GM21717 (cell line): ENCODE data around the gene SEMA7A.
A peak's percentile ranks its signal among the peaks of the same experiment; 100 is the strongest.
"Not testable (repeated sequence)": the region's sequence is repeated elsewhere in the genome, so short reads cannot be mapped to it uniquely, and the experiment has no call there.

Experiments
- ATAC-seq: cut with Tn5 transposase; IDR thresholded peaks from one replicate; pipeline ENCODE4 v1.9.1; 2021; ENCODE audit warnings: mild to moderate bottlenecking, moderate library complexity; ENCODE audit not compliant: unreplicated experiment

Gene SEMA7A

DNA sequence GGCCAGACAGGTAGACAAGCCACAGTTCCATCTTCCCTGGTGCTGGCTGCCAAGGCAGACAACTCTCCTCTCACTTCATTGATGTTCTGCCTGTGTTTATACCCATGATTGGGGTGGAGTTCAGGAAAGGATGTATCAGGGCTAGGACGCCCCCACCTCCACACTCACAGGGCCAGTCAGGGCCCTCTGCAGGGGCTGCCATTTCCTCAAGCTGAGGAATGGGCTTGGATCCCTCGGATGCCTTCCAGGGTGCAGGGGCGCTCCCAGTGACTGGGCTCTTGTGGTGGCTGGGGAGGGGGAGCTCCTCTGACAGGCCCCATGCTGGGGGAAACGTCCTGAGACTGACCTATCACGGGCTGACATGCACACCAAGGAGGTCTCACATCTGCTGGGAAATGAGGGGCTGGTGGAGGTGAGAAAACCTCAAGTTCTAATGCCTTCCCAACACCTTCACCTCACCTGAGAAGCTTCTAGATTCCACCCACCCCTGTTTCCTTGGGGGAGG lies 31.4 kb downstream of the SEMA7A start:
- ATAC-seq = no peak

DNA sequence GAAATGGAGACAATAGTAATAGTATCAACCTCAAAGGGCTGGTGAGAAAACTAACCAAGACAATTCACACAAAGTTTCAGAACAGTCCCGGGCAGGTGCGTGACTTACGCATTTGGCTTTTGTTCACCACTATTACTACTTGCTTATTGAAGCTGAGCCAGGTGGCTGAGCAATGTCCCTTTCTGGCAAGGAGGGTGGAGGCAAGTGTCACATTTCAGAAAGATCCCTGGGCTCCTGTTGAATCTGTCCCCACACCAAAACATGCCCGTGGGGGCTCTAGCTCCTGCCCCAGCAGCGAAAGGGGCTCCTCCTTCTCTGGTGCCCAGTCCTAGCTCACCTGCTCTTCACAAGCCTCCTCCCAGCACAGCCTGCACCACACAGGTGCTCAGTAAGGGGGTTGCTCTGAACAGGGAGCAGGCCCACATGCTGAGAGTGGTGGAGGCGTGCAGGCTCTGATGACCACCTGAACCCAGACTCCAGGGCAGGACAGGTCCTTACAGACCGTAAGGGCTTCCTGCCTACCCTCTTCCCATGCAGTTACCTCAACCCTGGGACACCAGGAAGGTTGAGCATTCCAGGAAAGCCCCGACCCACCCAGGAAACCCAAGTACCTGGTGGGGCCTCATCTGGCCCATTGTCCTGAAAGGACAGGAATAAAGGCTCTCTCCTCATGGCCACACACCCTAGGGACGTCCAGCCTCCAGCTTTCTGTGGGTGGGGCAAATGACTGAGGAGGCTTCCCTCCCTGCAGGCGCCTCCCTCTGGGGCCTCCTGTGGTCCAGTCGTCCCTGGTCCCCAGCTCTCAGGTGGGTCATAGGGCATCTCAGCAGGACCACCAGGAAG lies 32.6 kb downstream of the SEMA7A start:
- ATAC-seq = no peak

DNA sequence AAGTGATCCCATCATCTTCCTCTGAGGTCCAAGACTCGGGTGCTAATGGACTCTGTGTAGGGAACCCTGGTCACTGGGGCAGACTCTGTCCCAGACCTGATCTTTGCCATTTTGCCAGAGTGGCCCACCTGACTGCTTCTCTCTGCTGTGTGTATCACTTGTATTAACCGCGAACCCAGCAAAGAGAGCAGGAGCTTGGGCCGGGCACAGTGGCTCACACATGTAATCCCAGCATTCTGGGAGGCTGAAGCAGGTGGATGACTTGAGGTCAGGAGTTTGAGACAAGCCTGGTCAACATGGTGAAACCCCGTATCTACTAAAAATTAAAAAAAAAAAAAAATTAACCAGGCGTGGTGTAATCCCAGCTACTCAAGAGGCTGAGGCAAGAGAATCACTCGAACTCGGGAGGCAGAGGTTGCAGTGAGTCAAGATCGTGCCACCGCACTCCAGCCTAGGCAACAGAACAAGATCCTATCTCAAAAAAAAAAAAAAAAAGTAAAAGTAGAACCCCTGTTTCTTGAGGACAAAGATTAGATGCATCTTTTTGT lies 33.4 kb downstream of the SEMA7A start:
- ATAC-seq = no peak

DNA sequence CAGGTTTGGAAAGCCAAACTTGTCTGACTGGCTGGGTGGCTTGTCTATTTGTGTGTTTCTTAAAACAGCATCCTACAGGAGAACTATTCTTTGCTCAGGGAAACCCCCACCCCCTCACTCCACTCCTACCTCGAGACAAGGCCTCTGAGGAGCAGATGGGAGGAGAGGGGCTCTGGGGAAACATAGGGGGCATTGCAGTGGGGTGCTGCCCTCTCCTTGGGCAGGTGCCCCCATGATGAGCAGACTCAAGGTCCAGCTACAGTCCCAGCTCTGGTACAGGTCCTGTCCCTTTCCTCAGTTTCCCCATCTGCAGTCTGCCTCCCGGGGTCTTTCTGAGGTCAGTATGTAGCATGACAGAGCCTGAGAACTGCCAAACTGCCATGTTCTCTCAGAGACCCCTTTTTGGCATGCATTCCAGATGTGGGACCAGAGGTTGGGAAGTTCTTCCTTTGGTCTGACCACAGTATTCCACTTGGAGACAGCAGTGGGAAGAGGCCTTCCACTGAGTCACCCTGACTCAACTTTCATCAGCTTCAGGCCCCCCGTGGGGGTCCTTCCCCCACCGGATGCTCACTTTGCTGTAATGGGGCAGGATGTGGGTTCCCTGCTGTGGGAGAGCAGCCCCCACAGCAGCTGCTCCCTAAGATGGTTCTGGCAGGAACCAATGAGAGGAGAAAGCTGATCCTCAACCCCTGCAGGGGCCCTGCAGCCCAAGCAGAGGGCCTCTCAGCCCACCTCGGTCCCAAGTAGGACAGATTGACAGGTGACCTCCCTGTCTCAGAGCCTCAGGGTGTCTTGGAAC lies 34.0 kb downstream of the SEMA7A start:
- ATAC-seq = no peak

DNA sequence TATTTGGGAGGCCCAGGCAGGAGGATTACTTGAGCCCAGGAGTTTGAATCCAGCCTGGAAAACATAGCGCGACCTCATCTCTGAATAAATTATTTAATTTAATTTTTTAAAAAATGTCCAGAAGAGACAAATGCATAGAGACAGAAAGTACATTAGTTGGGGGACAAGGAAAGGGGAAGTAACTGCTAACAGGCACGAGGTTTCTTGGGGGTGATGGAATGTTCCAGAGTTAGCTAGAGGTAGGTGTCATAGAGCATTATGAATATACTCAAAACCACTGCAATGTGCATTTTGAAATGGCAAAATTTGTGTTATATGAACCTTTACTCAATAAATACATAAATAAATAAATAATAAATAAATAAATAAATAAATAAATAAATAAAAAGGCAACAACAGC lies 34.7 kb downstream of the SEMA7A start:
- no peak for ATAC-seq

DNA sequence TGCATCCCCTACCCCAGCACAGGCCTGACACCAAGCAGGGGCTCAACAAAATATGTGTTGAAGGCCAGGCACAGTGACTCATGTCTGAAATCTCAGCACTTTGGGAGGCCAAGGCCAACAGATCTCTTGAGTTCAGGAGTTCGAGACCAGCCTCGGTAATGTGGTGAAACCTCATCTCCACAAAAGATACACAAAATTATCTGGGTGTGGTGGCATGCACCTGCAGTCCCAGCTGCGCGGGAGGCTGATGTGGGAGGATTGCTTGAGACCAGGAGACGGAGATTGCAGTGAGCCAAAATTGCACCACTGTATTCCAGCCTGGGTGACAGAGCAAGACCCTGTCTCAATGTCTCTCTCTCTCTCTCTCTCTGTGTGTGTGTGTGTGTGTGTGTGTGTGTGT lies 35.6 kb downstream of the SEMA7A start:
- no peak for ATAC-seq

DNA sequence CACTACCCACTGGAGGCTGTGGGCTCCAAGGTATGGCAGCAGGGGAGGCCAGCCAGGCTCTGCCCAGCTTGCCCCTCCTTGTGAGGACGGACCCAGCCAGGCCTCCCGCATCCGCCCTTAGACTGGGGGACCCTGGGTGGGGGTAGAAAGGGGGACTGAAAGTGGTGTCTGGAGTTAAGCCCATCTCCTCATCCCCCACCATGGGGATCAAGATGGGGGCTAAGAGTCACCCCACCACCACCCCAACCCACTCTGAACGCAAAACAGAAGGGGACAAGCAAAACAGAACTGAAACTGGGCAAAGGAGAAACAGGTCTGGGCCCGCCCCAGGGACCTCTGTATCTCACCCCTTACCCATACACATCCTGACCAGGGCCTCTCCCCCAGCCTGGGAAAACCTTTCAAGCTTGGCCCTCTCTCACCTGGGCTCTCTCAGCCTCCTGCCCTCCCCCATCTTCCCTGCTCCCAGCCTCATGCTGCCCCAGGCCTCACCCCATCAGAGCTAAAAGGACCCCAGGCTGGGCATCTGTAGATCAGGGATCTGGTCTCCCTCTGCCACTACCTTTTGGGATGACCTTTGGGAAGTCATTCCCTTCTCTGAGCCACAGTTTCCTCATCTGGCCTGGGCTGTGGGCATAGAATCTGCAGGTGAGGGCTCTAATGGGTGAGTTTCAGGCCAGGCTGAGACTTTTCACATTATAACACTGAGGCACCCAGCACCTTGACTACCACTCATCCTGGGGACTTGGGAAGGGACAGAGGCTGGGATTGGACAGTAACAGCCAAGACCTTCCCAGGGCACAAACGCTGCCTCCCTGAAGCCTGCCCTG lies 36.3 kb downstream of the SEMA7A start:
- ATAC-seq = no peak

DNA sequence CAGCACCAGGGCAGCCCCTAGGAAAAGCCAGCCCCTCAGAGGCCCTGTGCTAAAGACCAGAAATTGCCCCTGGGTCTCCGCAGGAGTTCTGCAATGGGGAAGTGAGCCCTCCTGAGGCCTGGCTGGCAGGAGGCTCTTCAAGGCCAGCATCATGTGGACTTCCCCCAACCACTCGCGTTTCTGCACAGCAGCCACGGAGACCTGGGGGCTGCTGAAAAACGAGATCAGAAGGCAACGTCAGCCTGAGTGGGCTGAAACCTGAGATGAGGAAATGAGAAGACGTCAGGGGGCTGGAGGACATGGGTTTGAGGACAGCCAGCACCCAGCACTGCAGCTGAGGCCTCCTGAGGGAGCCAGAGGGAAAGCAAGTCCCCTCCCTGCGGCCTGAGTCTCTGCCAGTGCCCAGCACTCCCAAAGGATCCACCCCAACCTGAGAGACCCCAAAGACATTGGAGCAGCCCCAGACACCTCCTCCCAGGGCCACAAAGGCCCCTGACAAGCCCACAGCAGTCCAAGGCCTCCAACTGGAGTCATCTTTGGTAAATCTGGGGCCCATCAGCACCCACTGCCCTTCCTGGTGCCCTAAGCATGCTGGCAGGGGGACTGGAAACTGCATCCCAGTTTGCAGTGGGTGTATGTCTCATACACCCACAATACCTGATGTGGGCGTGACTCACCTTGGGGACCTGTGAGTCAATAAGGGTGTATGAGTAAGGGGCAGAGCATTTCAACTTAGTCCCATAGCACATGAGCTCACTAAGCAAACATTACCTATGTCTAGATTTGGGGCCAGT lies 37.1 kb downstream of the SEMA7A start:
- peak; percentile 34 for ATAC-seq

DNA sequence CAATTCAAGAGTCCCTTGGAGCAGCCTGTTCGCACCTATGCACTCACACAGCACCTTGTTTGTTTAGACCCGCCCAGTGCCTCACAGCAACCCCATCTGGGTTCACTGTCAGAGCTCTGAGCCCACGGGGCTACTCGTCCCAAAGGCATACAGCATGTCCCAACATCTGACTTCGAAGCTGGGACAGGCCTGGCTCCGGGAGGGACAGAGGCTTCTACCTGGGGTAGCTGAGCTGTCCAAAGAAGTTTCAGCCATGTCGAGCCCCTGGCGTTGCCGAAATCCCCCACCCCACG lies 37.7 kb downstream of the SEMA7A start:
- no peak for ATAC-seq

DNA sequence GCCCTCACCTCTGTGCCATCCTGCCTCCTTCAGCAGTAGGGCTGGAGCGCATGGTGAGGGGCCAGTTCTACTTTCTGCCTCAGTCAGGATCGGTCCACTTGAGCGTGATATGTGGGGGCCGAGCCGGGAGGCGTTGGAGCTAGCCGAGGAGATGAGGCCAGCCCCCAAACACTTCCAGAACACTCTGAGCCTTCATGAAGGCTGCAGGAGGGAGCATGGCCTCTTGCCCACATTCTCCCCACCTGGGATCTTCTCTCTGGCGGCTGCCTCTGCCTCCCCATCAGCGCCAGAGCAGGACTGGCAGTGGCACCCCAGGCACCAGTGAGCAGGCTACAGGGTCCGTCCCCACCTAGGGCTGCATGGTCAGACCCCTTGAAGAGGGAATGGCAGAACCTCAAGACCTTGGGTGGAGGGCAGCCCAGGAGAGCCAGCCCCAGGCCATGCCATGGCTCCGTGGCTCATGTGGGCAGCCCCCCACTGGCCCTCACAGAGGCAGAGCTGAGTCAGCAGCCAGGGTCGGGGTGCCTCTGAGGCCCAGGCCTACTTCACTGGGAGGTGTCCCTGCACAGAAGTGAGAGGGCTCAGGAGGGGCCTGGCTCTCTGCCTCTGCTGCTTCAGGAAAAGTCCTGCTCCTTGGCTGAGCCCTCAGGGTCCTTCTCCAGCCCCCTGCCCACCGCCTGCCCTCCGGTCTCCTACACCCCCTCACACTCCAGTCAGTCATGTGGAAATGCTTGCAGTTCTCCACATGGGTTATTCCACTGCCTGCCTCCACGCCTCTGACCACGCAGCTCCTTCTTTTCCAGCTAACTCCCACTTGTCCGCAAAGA lies 38.2 kb downstream of the SEMA7A start:
- no peak for ATAC-seq

DNA sequence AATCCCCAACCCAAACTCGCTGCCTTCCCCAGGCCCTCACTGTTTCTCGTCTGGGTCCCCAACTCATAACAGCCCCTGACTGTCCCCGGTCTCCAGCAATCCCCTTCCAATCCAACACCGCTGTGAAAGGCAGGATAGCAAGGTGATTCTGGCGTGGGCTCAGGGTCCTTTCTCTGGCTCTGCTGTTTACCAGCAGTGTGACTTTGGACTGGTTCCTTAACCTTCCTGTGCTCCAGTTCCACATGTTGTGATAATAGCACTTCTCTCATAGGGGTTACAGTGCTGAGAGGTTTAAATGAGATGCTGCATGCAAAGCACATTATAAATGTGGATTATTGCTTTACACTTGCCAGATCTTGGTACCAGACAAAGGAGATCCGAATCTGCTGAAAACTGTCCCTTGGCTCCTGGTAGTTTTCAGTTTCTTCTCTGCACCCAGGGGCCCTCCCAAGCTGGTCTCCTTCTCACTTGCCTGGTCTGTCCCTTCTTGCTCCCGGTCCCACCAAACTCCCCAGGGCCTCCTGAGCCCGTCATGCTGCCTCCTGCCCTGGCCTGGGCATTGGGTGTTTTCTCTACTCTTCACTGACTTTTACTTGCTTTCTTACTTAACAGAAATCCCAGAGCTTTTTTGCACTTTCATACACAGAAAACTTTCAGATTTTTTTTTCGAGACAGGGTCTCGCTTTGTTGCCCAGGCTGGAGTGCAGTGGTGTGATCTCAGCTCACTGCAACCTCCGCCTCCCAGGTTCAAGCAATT lies 39.5 kb downstream of the SEMA7A start:
- no peak for ATAC-seq

DNA sequence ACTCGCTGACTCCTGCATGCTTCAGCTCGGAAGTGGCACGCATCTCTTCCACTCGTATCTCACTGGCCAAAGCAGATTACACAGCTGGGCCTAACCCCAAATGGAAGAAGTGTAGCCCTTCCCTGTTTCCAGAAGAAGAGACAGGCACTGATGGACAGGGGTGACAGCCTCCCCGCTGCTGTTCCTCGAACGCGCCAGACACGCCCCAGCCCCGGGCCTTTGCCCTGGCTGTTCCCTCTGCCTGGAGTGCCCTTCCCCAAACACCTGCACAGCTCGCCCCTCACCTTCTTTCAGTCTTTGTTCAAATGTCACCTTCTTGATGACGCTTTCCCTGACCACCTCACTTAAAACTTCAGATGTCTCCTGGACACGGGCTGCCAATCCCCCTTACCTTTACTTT lies 40.3 kb downstream of the SEMA7A start:
- ATAC-seq = no peak

DNA sequence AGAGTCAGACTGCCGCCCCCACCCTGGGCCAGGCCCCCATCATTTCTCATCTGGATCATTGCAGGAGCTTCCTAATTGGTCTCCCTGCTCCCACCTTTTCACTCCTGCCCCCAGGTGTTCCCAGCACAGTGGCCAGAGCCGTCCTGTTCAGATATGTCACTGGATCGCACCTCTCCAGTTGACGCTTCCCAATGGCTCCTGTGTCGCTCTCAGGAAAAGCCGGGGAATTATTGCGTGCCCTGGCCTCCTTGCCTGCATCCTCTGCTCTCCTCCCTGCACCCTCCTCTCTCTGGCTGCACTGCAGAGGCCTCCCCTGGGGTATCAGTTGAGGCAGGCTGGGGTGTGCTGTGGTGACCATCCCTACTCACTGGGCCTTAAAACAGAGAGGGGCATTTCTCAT lies 40.9 kb downstream of the SEMA7A start:
- no peak for ATAC-seq

DNA sequence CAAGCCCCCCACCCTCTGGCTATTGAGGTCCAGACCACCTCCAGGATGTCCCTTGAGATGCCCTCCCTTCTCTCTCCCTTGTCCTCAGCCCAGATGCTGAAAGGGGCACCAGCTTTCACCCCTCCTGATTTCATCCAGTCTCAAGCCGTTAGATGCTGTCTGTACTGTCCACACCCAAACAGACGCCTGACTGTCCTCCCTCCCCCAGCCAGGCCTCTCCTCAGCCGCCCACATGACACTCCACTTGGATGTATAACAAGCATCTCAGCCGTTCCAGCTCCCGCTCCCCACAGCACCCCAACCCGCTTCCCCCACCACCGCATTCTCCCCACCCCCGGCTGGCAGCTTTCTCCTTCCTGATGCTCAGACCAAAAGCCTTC lies 41.3 kb downstream of the SEMA7A start:
- ATAC-seq = no peak

DNA sequence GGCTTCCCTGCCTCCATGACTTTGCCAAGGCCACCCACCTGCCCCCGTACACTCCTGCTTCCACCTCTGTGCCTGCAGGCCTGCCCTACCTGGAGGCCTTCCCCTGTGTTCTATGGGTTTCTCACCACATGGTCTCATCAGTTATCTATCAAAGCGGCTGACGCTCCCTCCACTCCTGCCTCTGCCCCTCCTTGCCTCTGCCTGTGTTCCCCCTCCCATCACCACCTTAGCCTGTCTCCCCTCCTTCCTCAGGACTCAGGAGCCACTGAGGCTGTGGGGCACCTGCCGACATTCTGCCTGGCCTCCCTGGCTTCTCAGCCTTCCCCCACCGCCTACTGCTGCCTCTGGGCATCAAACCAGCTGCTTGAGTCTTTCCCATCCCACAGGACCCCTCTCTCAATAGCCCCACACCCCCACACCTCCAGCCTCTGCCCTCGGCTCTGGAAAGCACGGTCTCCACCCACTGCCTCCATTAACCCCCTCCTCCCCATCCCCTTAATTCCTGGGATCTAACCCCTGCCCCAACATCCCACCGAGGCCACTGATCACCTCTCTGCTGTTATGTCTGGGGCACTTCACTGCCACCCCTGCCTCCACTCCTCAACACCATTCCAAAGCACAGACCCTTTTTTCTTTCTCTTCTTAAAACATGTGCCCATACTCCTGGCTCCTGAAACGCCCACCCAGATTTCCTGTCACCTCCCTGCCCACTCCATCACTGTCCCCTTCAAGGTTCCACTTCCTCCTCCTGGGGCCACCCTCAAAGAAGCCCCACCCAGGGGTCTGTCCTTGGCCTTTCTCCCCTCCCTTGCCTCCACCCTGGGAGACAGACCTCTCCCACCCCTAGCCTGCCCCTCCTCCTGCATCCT lies 41.9 kb downstream of the SEMA7A start:
- no peak for ATAC-seq

DNA sequence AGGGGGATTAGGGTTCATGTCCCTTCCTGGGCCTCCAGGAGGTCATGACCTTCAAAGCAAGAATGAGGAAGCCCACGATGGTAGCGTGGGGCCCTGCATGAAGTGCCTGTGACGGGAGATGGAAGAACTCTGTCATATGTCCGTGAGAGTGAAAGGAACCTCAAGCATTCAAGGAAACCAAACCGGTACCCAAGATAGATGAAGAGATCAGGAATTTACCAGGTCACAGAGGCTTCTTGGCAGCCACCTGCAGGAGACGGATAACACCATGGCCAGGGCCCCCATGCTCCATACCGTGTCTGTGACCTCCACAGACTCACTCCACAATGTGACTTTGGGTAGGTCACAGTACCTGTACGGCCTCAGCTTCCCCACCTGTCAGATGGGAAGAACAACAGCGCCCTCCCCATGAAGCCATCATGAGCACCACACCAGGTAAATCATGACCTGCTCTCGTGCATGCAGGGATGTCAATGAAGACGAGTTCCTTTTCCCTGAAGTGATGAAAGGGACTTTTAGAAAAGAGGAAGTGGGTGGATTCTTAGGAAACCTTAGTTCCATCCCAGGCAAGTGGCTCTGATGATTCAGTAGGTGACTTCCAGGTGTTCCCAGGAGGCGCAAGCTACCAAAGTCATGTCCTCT lies 43.0 kb downstream of the SEMA7A start:
- ATAC-seq = no peak

DNA sequence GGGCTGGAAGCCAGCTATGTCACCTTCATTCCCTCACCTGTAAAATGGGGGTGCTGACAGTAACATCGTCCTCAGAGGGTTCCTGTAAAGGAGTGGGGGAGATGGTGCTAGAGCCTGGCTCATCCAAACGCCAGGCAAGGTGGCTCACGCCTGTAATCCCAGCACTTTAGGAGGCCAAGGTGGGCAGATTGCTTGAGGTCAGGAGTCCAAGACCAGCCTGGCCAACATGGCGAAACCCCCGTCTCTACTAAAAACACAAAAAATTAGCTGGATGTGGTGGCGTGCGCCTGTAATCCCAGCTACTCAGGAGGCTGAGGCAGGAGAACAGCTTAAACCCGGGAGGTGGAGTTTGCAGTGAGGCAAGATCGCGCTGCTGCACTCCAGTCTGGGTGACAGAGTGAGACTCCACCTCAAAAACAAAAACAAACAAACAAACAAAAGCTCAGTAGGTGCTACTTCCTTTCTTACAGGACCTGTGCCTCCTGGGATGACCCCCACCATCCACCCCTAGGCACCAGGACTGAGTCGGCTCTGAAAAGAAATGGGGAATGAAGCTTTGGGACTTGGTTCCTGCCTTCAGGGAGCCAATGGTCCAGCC lies 43.6 kb downstream of the SEMA7A start:
- ATAC-seq = not testable (repeated sequence)
